Measurements from ENCODE around the gene TMEM53.
A peak's percentile ranks its signal among the peaks of the same experiment; 100 is the strongest.
"Not testable (repeated sequence)": the region's sequence is repeated elsewhere in the genome, so short reads cannot be mapped to it uniquely, and the experiment has no call there.

TMEM53 gene

GRCh38 chr1:44672254-44672955, 1.9 kb downstream of the TMEM53 start:
- no peak for TF ChIP-seq CTCF (IDR thresholded peaks at IDR 0.05; ENCODE audit: extremely low read depth, missing control alignments)
- DNase-seq (ENCODE audit: low spot score): no peak

GRCh38 chr1:44670751-44671640, 3.3 kb downstream of the TMEM53 start:
- TF ChIP-seq CTCF (IDR thresholded peaks at IDR 0.05; ENCODE audit: extremely low read depth, missing control alignments): no peak
- DNase-seq (ENCODE audit: low spot score): no peak

- DNase-seq (ENCODE audit: low spot score): not testable (repeated sequence)
Observed at GRCh38 chr1:44666719-44667118, 7.6 kb downstream of the TMEM53 start.

- peak; percentile 43 for DNase-seq (ENCODE audit: low spot score)
- TF ChIP-seq CTCF (IDR thresholded peaks at IDR 0.05; ENCODE audit: extremely low read depth, missing control alignments): no peak
Observed at GRCh38 chr1:44664730-44665370, 9.4 kb downstream of the TMEM53 start.

- no peak for TF ChIP-seq CTCF (IDR thresholded peaks at IDR 0.05; ENCODE audit: extremely low read depth, missing control alignments)
- DNase-seq (ENCODE audit: low spot score): no peak
Observed at GRCh38 chr1:44663417-44663816, 10.9 kb downstream of the TMEM53 start.

- TF ChIP-seq CTCF (IDR thresholded peaks at IDR 0.05; ENCODE audit: extremely low read depth, missing control alignments): no peak
- DNase-seq (ENCODE audit: low spot score): no peak
Observed at GRCh38 chr1:44662683-44663030, 11.6 kb downstream of the TMEM53 start.

- TF ChIP-seq CTCF (IDR thresholded peaks at IDR 0.05; ENCODE audit: extremely low read depth, missing control alignments): no peak
- no peak for DNase-seq (ENCODE audit: low spot score)
Observed at GRCh38 chr1:44661781-44662682, 12.2 kb downstream of the TMEM53 start.
